Measurements from ENCODE around the gene TMEM182.

- no peak for TF ChIP-seq CTCF (IDR thresholded peaks at IDR 0.05)
- no peak for TF ChIP-seq POLR2A (IDR thresholded peaks at IDR 0.05)
Observed at GRCh38 chr2:102765061-102765460, 3.2 kb downstream of the TMEM182 start.
